Stimulated activated CD8-positive, alpha-beta memory T cell treated with anti-CD3 and anti-CD28 coated beads, Interleukin-7, amount 100 ng/mL, for 1 hour (primary cell): Measurements from ENCODE around the gene SPSB1.
A peak's percentile ranks its signal among the peaks of the same experiment; 100 is the strongest.

ENCODE experiments used
- DNase-seq, 2 donors: peaks; one replicate each; pipeline ENCODE4 v3.0.0-alpha.2; 2020; ENCODE audit warnings: low read depth in 2 of 2

SPSB1 gene

GRCh38 chr1:9260059-9260766, 32.5 kb upstream of the SPSB1 start:
- no peak for DNase-seq

DNA sequence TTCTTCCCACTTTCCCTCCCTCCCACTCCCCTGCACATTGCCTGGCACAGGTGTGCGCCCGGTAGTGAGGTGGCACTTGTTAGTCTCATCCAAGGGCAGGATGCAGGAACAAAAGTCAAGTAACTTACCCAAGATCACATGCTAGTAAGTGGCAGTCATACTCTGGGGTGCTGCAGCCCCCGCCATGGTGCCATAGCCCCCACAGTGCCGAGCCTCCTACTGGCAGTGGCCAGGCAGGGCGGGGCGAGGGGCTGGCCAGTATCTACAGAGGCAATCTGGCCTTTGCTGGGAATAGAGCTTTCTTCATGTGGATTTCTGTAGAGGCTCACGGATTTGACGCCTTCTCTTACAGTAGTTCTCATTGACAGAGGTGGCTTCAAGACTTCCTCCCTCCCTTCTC, 31.2 kb upstream of the SPSB1 start:
- DNase-seq: no peak

DNA sequence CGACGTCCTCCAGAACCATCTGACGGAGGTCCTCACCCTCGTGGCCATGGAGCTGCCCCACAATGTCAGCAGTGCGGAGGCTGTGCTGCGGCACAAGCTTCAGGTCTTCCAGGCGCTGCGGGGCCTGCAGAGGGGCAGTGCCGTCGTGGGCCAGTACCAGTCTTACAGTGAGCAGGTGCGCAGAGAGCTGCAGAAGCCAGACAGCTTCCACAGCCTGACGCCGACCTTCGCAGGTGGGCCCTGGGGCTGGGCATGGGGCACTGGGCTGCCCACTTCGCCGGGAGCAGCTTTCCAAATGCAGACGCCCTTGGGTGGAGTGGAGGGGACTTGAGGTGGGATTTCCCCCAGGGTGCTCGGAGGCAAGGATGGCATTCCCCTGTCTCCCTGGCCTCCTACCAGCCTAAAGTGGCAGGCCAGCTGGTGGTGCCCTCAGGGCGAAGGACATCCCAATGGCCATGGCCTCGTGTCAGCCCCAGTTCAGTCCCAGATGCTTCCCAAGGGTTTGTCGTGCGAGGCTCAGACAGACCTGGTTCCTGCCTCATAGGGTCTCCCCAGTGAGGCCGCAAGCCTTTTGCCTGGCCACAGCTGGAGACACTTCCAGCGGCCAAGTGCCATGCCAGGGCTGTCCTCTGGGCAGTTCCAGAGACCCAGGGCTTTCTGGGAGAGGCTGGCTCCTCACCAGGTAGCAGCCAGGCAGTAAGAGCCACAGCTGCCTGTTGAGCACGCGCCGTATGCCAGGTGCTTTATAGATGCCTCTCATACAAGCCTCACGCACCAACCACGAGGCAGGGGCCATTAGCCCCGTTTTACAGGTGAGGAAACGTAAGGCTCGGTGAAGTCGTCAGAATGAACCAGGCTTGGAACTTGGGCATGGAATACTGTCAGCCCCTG, 30.4 kb upstream of the SPSB1 start:
- no peak for DNase-seq

GRCh38 chr1:9263276-9263855, 29.3 kb upstream of the SPSB1 start:
- DNase-seq: no peak

- DNase-seq: no peak
These were observed 28.5 kb upstream of the SPSB1 start for GRCh38 chr1:9263984-9264872.

GRCh38 chr1:9265037-9265436, 27.7 kb upstream of the SPSB1 start:
- DNase-seq: no peak

- DNase-seq: no peak
These were observed 26.7 kb upstream of the SPSB1 start for GRCh38 chr1:9265968-9266367.

DNA sequence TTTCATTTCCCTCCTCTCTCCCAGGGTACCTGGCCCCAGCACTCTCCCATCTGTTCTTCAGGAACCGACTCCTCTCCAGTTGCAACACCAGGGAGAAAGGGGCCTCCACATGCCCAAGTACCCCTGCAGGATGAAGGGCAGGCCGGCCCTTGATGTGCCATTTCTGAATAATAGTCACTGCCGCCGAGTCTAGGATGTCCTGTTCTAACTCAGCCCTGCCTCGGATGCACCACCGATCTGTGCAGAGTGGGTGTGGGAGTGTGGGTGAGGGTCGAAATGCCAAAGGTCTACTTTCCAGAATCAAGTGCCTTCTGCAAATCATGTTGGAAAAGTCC, 25.4 kb upstream of the SPSB1 start:
- no peak for DNase-seq

DNA sequence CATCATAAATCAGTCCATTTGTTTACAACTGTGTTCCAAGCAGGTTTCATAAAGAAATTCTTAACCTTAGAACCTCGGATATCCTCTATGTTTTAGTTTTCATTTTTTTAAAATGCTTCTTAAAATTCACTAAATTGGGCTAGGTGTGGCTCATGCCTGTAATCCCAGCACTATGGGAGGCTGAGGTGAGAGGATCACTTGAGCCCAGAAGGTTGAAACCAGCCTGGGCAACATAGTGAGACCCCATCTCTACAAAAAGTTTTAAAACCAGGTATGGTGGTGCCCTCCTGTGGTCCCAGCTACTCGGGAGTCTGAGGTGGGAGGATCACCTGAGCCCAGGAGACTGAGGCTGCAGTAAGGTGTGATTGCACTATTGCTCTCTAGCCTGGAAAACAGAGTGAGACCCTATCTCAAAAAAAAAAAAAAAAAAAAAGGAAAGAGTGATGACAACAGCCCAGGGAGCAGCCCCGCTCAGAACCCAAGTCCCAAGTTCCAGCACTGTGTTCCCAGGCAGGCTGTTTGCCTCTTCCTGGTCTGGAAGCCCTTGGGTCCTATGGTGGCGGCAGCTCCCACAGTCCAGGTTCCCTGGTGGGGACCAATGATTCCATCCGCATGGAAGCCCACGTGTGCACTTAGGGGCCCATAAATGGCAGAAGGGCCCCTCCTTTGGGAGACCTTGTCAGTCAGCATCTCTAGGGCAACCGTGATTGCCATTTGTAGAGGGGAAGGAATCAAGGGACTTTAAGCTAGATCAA, 24.7 kb upstream of the SPSB1 start:
- no peak for DNase-seq

DNA sequence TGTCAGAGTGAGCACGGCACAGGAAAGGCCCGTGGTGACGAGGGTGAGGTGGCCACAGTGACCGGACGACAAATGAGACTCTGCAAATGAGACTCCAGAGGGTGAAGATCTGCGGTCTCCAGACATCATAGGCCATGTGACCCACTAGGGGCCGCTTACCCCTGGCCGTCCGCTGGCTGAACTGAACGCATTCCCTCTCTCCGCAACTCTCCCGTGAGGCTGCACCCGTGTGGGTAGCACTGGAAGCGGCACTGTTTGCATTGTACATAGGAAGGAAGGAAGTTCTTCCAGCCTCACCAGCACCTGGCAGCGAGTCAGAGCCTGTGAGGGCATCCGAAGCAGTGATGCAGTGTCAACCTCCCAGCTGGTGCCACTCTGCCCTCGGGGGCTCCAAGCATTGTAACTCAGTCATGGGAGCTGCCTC, 23.6 kb upstream of the SPSB1 start:
- DNase-seq: no peak

- no peak for DNase-seq
These were observed 23.0 kb upstream of the SPSB1 start for GRCh38 chr1:9269721-9270120.

DNA sequence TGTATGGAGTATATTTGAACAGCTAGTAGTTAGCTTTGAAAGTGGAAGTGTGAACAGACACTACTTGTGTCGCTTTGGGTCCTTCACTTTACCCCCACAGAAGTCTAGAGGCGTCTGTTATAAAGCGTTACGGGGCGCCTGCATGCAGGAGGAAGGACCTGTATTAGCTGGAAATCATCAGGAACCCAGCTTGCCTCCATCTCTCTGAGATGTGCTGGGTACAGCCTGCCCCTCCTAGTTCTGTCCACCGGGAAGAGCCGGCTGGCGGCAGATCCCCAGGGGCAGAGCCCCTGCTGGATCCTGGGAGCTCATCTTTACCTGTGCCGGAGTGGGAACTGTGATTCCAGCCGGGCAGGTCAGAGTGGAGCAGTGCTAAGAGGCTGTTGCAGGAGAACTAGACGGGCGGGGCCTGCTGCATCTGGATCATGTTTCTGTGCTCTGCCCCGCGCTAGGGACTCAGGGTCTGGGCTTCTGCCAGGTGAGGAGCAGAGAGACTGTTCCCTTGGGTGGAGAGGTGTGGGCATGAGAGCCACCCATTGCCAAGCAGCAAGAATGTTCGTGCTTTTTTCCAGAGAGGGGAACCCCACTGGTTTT, 22.3 kb upstream of the SPSB1 start:
- DNase-seq: no peak

DNA sequence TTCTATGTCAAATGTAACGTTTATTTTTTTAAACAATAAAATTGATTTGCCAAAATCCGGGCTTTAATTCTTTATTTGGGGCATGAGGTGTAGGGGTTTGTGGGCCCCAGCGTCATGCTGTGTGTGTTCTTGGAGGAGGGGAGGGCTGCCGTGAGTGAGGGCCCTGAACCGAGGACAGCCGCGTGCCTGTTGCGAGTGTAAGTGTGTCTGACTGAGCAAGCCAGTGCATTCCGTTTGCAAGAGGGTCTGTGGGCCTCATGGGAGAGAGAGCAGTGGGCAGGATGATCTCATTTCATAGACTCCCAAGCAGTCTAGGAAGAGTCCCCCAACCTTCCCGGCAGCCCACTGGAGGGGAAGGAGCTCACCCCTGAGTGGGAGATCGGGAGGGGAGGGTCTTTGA, 21.4 kb upstream of the SPSB1 start:
- no peak for DNase-seq

DNA sequence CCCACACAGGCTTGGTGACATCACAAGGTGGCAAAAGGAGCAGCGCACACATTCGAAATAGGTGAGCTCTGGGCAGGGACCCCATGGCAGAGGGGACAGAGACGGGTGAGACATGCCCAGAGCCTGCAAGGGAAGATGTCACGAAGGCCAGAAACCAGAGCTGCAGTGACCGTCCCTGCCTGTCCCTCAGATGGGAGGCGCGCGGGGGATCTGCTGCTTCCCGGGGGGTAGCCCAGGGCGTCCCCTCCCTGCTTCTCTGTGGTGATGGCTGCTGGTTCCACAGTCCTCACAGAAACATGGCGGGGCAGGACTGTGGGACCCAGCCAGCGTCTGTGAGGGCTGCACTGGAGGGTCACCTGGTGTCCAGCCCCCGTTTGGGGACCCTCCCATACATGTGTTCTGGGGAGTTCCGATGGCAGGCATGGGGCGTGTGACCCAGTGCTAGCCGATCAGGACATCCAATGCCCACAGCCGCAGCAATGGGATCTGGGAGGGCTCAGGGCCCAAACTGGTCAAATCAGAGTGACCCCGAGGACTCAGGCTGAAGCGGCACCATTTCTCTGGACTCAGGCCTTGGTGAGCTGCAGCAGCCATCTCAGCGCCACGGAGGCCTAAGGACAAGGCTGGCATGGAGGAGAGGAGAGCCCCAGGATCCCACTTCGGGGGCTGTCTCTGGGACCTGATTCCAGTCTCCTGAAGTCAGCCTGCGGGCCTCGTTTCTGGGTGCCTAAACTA, 20.7 kb upstream of the SPSB1 start:
- no peak for DNase-seq

- no peak for DNase-seq
These were observed 19.5 kb upstream of the SPSB1 start for GRCh38 chr1:9273177-9273576.

DNA sequence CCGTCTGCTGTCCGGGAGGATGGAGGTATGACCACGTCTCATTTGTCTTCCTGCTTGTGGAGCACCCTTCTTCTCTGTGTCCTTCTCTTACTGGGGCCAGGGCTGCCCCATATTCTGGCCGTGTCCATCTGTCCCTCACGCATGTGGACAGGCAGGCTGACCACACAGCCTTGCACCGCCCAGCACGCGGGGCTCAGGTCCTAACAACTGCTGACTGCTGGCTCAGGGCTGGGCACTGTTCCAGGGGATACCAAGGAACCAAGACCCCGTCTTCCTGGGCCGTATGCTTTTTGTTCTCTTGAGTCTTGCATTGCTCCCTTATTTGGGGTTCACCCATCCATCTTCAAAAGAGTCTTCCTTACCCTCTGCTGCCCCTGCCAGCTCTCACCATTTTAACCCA, 17.5 kb upstream of the SPSB1 start:
- DNase-seq: no peak

DNA sequence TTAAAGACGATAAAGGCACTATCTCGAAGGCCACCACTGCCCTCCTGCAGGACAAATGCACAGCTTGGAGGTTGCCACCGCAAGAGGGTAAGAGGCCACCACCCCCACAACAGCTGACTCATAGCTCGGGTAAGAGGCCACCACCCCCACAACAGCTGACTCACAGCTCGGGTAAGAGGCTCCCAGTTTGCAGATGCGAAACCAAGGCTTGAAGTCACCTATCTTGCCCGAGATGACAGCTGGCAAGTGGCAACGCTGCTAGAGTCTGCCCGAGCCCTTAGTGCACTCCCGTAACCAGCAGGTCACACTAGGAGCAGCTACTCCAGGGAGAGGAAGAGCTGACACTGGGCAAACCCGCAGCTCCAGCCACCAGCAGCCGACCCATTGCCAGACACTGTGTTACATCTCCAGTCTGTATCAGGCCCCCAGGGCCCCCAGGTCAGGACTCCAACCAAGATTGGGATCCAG, 17.1 kb upstream of the SPSB1 start:
- DNase-seq: peak; percentile 25 to 53

DNA sequence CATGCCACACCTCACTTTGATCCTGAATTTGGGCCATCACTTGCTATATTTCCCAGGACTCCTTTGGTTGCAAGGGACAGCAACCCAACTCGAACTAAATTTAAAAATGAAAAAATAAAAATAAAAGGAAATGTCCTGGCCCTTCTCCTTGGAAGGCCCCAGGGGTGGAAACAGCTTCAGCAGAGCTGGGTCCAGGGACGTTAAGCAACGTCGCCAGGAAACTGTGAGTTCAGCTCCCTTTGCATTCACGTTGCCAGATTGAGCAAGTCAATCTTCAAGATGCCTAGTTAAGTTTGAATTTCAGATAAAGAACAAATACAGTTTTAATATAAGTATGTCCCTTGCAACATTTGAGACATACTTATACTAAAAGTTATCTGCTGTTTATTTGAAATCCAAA, 14.6 kb upstream of the SPSB1 start:
- DNase-seq: no peak

DNA sequence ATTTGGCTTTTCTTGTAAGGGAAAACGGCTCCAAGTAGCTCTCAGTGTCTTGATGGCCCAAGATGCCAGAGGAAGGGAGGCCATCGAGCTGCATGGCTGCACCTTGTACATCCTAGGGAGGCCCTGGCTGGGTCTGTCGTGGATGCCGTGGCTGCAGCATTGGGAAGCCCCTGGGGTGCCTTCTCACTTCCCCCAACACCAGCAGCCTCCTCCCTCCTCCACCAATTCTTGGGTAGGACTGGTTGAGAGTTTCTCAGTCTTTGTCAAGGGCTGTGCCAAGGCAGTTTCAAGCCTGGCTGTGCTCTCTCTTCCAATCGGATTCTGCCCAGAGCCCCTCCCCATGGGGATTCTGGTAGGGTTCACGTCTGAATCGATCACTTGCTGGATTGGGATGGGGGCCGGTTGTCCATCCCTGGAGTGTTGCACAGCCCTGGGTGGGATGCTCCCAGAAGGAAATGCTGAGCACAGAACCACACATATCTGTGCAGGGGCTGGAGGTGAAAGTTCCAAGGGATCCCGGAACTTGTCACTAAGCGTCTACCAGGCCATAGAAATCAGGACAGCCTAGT, 14.0 kb upstream of the SPSB1 start:
- no peak for DNase-seq
